HG03139 (cell line): ENCODE measurements around the gene TMSB15C.

Experiments
- ATAC-seq: cut with Tn5 transposase; IDR thresholded peaks from one replicate; pipeline ENCODE4 v1.9.1; 2021; ENCODE audit not compliant: unreplicated experiment

The TMSB15C gene

DNA sequence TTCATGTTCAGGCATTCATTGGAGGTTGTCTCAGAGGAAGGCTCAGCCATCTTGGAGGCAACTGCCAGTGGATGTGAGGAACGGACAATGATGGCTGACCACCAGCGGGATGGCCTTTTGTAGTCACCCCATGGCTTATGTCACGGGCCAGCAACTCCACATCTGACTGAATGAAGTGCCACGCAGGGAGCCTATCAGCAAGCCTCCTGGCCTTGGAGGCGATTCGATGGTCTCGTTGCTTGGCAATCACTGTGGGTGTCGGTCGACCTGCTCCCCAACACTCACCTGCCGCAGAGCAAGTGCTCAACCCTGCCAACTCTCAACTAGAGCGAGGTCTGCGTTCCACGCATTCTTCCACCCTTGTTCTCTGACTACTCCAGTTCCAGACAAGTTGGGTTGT lies 28.9 kb downstream of the TMSB15C start:
- no peak for ATAC-seq

DNA sequence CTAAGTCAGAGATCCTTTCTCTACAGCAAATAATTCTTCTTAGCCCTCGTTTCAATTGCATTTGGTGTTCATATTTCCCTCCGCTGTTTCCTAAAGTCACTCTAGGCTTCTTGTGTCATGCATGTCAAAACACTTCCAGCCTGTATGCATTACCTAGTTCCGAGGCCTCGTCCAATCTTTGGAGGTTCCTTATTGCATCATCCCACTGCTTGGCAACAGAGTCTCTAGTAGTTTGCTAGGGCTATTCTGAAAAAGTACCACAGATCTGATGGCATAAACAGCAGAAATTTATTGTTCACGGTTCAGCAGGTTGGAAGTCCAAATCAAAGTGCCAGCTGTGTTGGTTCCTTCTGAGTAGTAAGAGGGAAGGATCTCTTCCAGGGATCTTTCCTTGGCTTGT lies 30.4 kb downstream of the TMSB15C start:
- no peak for ATAC-seq

DNA sequence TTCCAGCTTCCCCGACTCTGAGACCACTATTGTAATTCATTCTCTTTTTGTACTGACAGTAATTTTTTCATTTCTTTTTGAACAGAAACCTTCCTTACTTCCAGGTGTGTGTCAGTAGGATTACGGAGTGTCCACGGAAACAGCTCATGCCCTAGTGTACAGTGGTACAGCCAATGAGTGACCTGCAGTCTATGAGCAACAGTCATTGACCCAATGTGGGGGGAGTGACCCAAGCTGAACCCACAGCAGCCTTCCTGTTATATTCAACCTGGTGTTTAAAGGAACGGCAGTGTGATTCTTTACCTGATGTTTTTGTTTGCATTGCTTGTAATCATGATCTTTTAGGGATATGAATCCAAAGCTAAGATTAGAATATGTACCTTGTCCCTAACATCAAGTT lies 35.0 kb downstream of the TMSB15C start:
- no peak for ATAC-seq

DNA sequence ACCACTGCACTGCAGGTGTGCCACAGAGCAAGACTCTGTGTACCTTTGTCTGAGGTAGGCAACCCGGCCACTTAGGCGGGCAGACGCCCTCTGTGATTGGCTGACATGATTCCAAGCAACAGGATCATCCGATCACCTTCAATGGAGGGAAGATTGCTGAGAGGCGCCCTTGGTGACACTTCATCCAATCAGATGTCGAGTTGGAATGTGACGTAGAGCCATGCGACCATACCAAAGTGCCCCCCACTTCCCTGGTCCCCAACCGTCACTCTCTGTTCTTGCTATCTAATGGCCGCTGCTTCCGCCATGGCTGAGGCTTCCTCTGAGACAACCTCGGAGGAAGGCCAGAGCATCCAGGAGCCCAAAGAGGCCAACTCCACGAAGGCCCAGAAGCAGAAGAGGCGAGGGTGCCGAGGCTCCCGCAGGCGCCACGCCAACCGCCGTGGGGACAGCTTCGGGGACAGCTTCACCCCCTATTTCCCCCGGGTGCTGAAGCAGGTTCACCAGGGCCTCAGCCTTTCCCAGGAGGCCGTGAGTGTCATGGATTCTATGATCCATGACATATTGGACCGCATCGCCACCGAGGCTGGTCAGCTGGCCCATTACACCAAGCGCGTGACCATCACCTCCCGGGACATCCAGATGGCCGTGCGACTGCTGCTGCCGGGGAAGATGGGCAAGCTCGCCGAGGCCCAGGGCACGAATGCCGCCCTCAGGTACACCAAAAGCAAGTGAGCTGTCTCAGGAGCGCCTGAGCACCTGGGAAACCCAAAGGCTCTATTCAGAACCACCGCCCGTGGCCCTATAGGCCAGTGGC lies 36.1 kb downstream of the TMSB15C start, which contains the start of gene H2BW2:
Gene H2BW2 (plus strand): TSS at position 268 of the 817 bp plus-strand sequence. CDS start 39 bp downstream, at position 307.
- no peak for ATAC-seq
